Measurements from ENCODE around the gene KCNMB2. TPM values are rescaled to one million over a fixed set of nuclear protein-coding genes. Genes with fewer than 3 reads are reported as not detected.

Gene KCNMB2
- total RNA-seq, 4 donors from 2014 or later = not detected

GRCh38 chr3:178663201-178663934, 127.1 kb downstream of the KCNMB2 start:
- no peak for ATAC-seq
- no peak overlapping the region for H3K27ac ChIP-seq
- intact Hi-C loops (cut with DNase I; ENCODE audit: low total_unique reads) = no loop called here

GRCh38 chr3:178665747-178666146, 129.5 kb downstream of the KCNMB2 start:
- no peak for DNase-seq
- H3K27me3 ChIP-seq = no peaks in the 10 kb centered on the region
- ATAC-seq = no peak
- no peaks in the 10 kb centered on the region for H3K9me3 ChIP-seq
- in situ Hi-C loops (cut with MboI; ENCODE audit: low sequenced_read_pairs in 4 of 4) (no loop called here), intact Hi-C loops (cut with DNase I; ENCODE audit: low total_unique reads) (no loop called here)
- H3K27ac ChIP-seq = no peak overlapping the region
- TF ChIP-seq POLR2A (IDR thresholded peaks at IDR 0.05) (no peak), CTCF (IDR thresholded peaks at IDR 0.05 in 4 of 5, conservative IDR thresholded peaks at IDR 0.05 in 1 of 5) (no peak)
- peaks cover 0 to 3% of the 10 kb centered on the region in 2 donors for H3K4me1 ChIP-seq
- H3K36me3 ChIP-seq = no peaks in the 10 kb centered on the region
- H3K4me3 ChIP-seq = no peak overlapping the region

More at GRCh38 chr3:178663201-178663934, 127.1 kb downstream of the KCNMB2 start:
- no peak overlapping the region for H3K4me3 ChIP-seq
- H3K36me3 ChIP-seq = no peaks in the 10 kb centered on the region
- H3K4me1 ChIP-seq = no peaks in the 10 kb centered on the region
- no peak for DNase-seq
- no peaks in the 10 kb centered on the region for H3K9me3 ChIP-seq
- H3K27me3 ChIP-seq = no peaks in the 10 kb centered on the region
- TF ChIP-seq CTCF (IDR thresholded peaks at IDR 0.05 in 4 of 5, conservative IDR thresholded peaks at IDR 0.05 in 1 of 5) = no peak
- TF ChIP-seq POLR2A (IDR thresholded peaks at IDR 0.05) = no peak
- in situ Hi-C loops (cut with MboI; ENCODE audit: low sequenced_read_pairs in 4 of 4) = no loop called here

GRCh38 chr3:178669022-178669601, 132.9 kb downstream of the KCNMB2 start:
- in situ Hi-C loops (cut with MboI; ENCODE audit: low sequenced_read_pairs in 4 of 4) = no loop called here
- DNase-seq (no peak), ATAC-seq (no peak)
- no peaks in the 10 kb centered on the region for H3K9me3 ChIP-seq
- intact Hi-C loops (cut with DNase I; ENCODE audit: low total_unique reads) = no loop called here
- TF ChIP-seq CTCF (IDR thresholded peaks at IDR 0.05 in 4 of 5, conservative IDR thresholded peaks at IDR 0.05 in 1 of 5) = no peak
- TF ChIP-seq POLR2A (IDR thresholded peaks at IDR 0.05) = no peak
- H3K27ac ChIP-seq = no peak overlapping the region
- no peaks in the 10 kb centered on the region for H3K36me3 ChIP-seq
- H3K4me1 ChIP-seq = peaks cover 0 to 3% of the 10 kb centered on the region in 2 donors
- no peak overlapping the region for H3K4me3 ChIP-seq
- H3K27me3 ChIP-seq = no peaks in the 10 kb centered on the region

DNA sequence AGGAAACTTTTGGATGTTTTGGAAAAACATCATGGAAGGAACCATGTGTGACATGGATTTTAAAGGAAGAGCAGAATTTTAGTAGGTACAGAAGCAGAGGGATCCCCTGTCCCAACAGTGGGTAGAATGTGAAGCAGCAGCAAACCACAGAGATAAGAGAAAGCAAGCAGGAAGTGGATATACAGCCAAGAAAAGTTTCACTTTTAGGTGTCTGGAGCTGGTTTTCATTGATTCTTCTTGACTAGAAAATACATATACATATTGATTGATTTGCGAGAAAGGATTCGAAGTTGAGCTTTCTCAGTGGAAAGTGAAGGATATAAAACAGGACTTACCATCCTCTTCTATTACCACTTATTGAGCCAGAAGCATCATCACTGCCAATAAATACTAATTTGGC, 133.5 kb downstream of the KCNMB2 start:
- H3K9me3 ChIP-seq = no peaks in the 10 kb centered on the region
- TF ChIP-seq POLR2A (IDR thresholded peaks at IDR 0.05) = no peak
- TF ChIP-seq CTCF (IDR thresholded peaks at IDR 0.05 in 4 of 5, conservative IDR thresholded peaks at IDR 0.05 in 1 of 5) = no peak
- H3K27ac ChIP-seq = no peak overlapping the region
- ATAC-seq (no peak), DNase-seq (no peak)
- no peaks in the 10 kb centered on the region for H3K27me3 ChIP-seq
- no peak overlapping the region for H3K4me3 ChIP-seq
- intact Hi-C loops (cut with DNase I; ENCODE audit: low total_unique reads) = no loop called here
- peaks cover 0 to 3% of the 10 kb centered on the region in 2 donors for H3K4me1 ChIP-seq
- H3K36me3 ChIP-seq = no peaks in the 10 kb centered on the region
- in situ Hi-C loops (cut with MboI; ENCODE audit: low sequenced_read_pairs in 4 of 4) = no loop called here

Measured in gastrocnemius medialis (tissue), 4 donors.